BLaER1 (cell line): ENCODE results near the gene PCDHB14.

Source experiments
- H3K27ac ChIP-seq: shearing (Covaris generic); formaldehyde crosslinking; 2 replicates; pipeline ENCODE4 v1.8.1; 2022
- H3K27me3 ChIP-seq: shearing (Covaris generic); formaldehyde crosslinking; 2 replicates; pipeline ENCODE4 v1.8.1; 2022
- H3K36me3 ChIP-seq: shearing (Covaris generic); formaldehyde crosslinking; 2 replicates; pipeline ENCODE4 v1.8.1; 2022
- H3K4me1 ChIP-seq: shearing (Covaris generic); formaldehyde crosslinking; 2 replicates; pipeline ENCODE4 v1.8.1; 2022
- H3K4me2 ChIP-seq: shearing (Covaris generic); formaldehyde crosslinking; 2 replicates; pipeline ENCODE4 v1.8.1; 2022
- H3K4me3 ChIP-seq: shearing (Covaris generic); formaldehyde crosslinking; 2 replicates; pipeline ENCODE4 v1.8.1; 2022
- H3K9ac ChIP-seq: shearing (Covaris generic); formaldehyde crosslinking; 2 replicates; pipeline ENCODE4 v1.8.1; 2022
- H3K9me3 ChIP-seq: shearing (Covaris generic); formaldehyde crosslinking; 2 replicates; pipeline ENCODE4 v1.8.1; 2022
- H4K20me1 ChIP-seq: shearing (Covaris generic); formaldehyde crosslinking; 2 replicates; pipeline ENCODE4 v1.8.1; 2022
- Cebpa-rat ChIP-seq: shearing (Covaris generic); IDR thresholded peaks from 2 replicates; pipeline ENCODE4 v1.8.1; 2022

PCDHB14 gene

DNA sequence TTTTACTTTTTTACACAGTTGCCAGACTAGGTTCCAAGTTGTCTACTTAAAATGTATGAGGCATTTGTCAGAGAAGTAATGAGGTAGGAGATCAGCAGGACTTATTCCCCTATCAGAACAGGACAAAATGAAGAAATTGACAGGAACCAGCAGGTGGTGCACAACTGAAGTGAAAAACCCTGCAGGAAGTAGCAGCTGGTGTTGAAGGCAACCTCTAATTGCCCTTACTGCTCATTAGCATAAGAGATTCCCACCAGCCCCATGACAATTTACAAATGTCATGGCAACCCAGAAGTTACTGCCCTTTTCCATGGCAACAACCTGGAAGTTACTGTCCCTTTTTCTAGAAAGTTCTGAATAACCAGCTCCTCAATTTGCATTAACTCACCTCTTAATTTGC is 27.4 kb downstream of the PCDHB14 start:
- no peak for TF ChIP-seq Cebpa-rat
- Histone ChIP-seq H3K4me3 (no peak overlapping the region), H3K27ac (no peak overlapping the region), H3K27me3 (no peaks in the 10 kb centered on the region), H3K36me3 (peaks cover 4% of the 10 kb centered on the region; the same call in 1 of the 2 replicates), H3K4me2 (no peak overlapping the region), H3K9ac (no peak overlapping the region), H4K20me1 (no peaks in the 10 kb centered on the region), H3K9me3 (peaks cover 94% of the 10 kb centered on the region), H3K4me1 (no peaks in the 10 kb centered on the region)

DNA sequence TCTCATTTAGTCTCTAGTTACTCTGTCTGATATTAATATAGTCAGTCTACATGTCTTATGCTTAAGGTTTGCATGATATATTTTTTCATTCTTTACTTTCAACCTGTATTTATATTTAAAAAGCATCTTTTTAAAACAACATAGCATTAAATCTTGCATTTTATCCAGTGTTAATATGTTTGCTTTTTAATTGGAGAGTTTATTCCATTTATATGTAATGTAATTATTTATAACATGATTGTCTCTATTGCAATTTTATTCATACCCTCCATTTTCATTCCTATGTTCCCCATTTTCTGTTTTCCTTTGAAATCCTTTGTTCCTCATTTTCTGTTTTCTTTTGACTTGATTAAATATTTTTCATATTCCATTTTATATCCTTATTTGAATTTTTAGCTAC is 35.3 kb downstream of the PCDHB14 start:
- Histone ChIP-seq H4K20me1 (no peaks in the 10 kb centered on the region), H3K9ac (no peak overlapping the region), H3K4me1 (no peaks in the 10 kb centered on the region), H3K27ac (no peak overlapping the region), H3K36me3 (no peaks in the 10 kb centered on the region), H3K27me3 (no peaks in the 10 kb centered on the region), H3K9me3 (peaks cover 96% of the 10 kb centered on the region), H3K4me3 (no peak overlapping the region), H3K4me2 (no peak overlapping the region)
- no peak for TF ChIP-seq Cebpa-rat

DNA sequence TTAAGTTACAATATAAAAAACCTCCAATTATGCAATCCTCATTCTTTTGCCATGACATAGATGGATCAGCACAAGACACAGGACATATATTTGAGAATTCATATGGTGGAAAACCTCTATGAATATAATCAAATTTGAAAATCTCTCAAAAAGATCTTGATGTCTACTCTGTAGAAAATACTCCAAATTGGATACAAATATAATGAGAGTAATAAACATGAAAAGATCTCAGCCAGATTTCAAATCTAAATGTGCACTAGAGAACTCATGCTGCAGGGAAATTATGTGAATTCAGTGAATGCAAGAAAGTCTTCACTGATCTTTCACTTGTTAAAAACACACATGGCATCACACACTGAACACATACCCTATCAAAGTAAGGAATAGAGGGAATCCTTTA is 35.8 kb downstream of the PCDHB14 start:
- Histone ChIP-seq H3K4me3 (no peak overlapping the region), H3K9me3 (peaks cover 96% of the 10 kb centered on the region), H4K20me1 (no peaks in the 10 kb centered on the region), H3K4me2 (no peak overlapping the region), H3K9ac (no peak overlapping the region), H3K4me1 (no peaks in the 10 kb centered on the region), H3K27ac (no peak overlapping the region), H3K27me3 (no peaks in the 10 kb centered on the region), H3K36me3 (no peaks in the 10 kb centered on the region)
- no peak for TF ChIP-seq Cebpa-rat

DNA sequence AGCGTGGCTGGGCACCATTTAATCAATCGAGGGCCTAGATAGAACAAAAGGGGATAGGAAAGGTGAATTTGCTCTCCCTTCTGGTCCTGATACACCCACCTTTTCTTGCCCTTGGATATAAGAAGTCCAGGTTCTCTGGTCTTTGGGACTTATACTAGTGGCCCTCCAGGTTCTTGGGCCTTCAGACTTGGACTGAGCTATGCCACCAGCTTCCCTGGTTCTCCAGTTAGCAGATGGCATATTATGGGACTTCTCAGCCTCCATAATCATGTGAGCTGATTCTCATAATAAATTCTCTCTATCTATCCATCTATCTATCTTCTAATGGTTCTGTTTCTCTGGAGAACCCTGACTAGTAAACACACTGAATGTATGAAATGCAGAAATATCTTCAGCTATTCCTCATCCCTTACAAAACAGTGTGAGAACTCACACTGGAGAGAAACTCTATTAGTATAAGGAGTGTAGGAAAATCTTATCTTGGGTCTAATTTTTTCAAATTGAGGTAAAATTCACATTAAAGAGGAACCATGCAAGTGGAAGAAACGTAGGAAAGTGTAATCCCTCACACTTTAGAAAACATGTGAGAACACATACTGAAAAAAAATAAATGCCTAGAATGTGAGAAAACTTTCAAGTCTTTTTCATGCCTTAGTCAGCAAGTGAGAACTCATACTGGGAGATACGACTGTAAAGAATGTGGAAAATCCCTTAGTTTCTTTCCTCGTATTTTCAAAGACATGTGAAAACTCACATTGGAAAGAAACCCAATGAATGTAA is 37.5 kb downstream of the PCDHB14 start:
- Histone ChIP-seq H3K4me3 (no peak overlapping the region; the same call in 1 of the 2 replicates), H3K9me3 (peaks cover 96% of the 10 kb centered on the region), H3K27ac (no peak overlapping the region), H3K36me3 (no peaks in the 10 kb centered on the region), H3K4me2 (no peak overlapping the region), H3K27me3 (no peaks in the 10 kb centered on the region), H3K9ac (no peak overlapping the region), H4K20me1 (no peaks in the 10 kb centered on the region), H3K4me1 (no peaks in the 10 kb centered on the region)
- no peak for TF ChIP-seq Cebpa-rat

DNA sequence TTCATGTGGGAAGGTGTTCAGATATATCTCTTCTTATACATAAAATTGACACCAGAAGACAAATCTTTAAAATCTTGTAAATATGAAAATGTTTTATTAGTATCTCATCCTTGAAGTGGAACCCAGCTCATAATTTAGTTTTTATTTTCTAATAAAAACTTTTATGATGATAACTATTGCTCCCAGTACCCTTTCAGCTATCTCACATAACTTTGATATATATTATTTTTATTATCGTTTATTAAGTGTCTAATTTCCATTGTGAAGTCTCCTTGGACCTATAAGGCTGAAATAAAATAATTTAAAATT is 38.0 kb downstream of the PCDHB14 start:
- H3K4me2 ChIP-seq, result no peak overlapping the region
- H3K4me3 ChIP-seq, result no peak overlapping the region
- TF ChIP-seq Cebpa-rat, result no peak
- H3K27ac ChIP-seq, result no peak overlapping the region
- H3K27me3 ChIP-seq, result no peaks in the 10 kb centered on the region
- no peaks in the 10 kb centered on the region for H3K4me1 ChIP-seq
- H3K36me3 ChIP-seq, result no peaks in the 10 kb centered on the region
- no peak overlapping the region for H3K9ac ChIP-seq
- H3K9me3 ChIP-seq, result peaks cover 96% of the 10 kb centered on the region
- H4K20me1 ChIP-seq, result no peaks in the 10 kb centered on the region

DNA sequence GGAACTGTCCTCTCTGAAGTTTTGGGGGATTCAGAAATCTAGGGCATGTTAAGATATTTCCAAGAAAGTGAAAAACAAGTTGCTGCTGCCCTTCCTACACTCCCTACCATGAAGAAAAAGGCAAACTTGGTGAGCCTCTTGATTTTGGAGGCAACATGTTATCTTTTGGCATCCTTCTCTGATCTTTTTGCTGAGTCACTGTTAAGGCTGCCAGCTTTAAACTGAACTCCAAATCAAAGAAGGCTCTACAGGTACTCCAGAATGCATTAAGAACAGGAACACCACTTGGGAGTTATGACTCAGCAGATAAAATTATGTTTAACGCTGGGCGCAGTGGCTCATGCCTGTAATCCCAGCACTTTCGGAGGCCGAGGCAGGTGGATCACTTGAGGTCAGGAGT is 46.1 kb downstream of the PCDHB14 start:
- H3K36me3 ChIP-seq, result 0 out of 2 replicates have a peak, but pooled peaks cover 4% of the 10 kb centered on the region
- H3K4me3 ChIP-seq, result no peak overlapping the region
- H3K9ac ChIP-seq, result no peak overlapping the region
- H3K27me3 ChIP-seq, result no peaks in the 10 kb centered on the region
- H4K20me1 ChIP-seq, result no peaks in the 10 kb centered on the region
- no peak overlapping the region for H3K4me2 ChIP-seq
- TF ChIP-seq Cebpa-rat, result no peak
- H3K27ac ChIP-seq, result no peak overlapping the region
- no peaks in the 10 kb centered on the region for H3K4me1 ChIP-seq
- H3K9me3 ChIP-seq, result peaks cover 99% of the 10 kb centered on the region

DNA sequence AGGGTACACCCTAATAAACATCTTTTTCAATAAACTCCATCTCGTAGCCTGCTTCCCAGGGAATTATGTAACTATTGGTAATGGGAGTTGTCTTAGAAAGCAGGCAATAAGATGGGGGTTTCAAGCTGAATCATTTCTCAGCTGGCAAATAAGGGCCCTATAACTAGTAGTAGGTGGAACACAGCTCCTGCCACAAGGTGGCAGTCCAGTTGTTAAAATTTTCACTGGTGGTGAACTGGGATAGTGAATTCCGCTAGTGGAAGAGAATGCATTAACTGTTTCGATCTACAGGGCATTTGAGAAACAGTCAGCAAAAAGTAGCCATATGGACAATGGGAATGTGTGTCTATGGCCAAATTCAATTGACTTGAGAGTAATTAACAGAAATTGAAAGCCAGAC is 49.8 kb downstream of the PCDHB14 start:
- no peak overlapping the region for H3K4me3 ChIP-seq
- H3K4me2 ChIP-seq, result no peak overlapping the region
- no peak overlapping the region for H3K27ac ChIP-seq
- TF ChIP-seq Cebpa-rat, result no peak
- no peak overlapping the region for H3K9ac ChIP-seq
- H3K27me3 ChIP-seq, result no peaks in the 10 kb centered on the region
- H3K36me3 ChIP-seq, result peaks cover 4% of the 10 kb centered on the region; the same call in 1 of the 2 replicates
- H3K9me3 ChIP-seq, result peaks cover 96% of the 10 kb centered on the region
- H4K20me1 ChIP-seq, result no peaks in the 10 kb centered on the region
- H3K4me1 ChIP-seq, result no peaks in the 10 kb centered on the region
